Lung microvascular endothelial cell (primary cell): ENCODE data around the gene AQP12B. TPM values are rescaled to one million over a fixed set of nuclear protein-coding genes. Genes with fewer than 3 reads are reported as not detected.
A peak's percentile ranks its signal among the peaks of the same experiment; 100 is the strongest.

Experiments
- DNase-seq, 2 donors: peaks; one replicate each; pipeline versions ENCODE4 v3.0.0 to v3.0.0-alpha.2; 2010; ENCODE audit warnings: low read depth in 2 of 2
- total RNA-seq: library from RNA; depleted of rRNA; stranded (reverse); fragments of >200 nt; gene quantifications from 2 replicates; pipeline ENCODE4 v1.2.1, GENCODE V29; 2014

The AQP12B gene
- total RNA-seq, 1 donor from 2014 or later: not detected

GRCh38 chr2:240648155-240648649 is 34.5 kb downstream of the AQP12B start:
- no peak for DNase-seq

GRCh38 chr2:240647503-240648154 is 35.1 kb downstream of the AQP12B start:
- DNase-seq: no peak

- no peak for DNase-seq
Measured at GRCh38 chr2:240646900-240647502, 35.7 kb downstream of the AQP12B start.

- DNase-seq: peak in 1 of 2 donors; percentile 23
Measured at GRCh38 chr2:240646176-240646899, 36.3 kb downstream of the AQP12B start.

GRCh38 chr2:240645801-240646175 is 36.9 kb downstream of the AQP12B start:
- DNase-seq: no peak

GRCh38 chr2:240645346-240645745 is 37.3 kb downstream of the AQP12B start:
- DNase-seq: no peak

GRCh38 chr2:240644859-240645301 is 37.8 kb downstream of the AQP12B start:
- no peak for DNase-seq

- DNase-seq: no peak
Measured at GRCh38 chr2:240644171-240644651, 38.5 kb downstream of the AQP12B start.

GRCh38 chr2:240643811-240644150 is 38.9 kb downstream of the AQP12B start:
- DNase-seq: no peak

GRCh38 chr2:240643093-240643810 is 39.4 kb downstream of the AQP12B start:
- DNase-seq: no peak

- no peak for DNase-seq
Measured at GRCh38 chr2:240642806-240643092, 39.9 kb downstream of the AQP12B start.

GRCh38 chr2:240642061-240642805 is 40.5 kb downstream of the AQP12B start:
- DNase-seq: no peak

GRCh38 chr2:240640939-240641338 is 41.7 kb downstream of the AQP12B start:
- no peak for DNase-seq

GRCh38 chr2:240639566-240639965 is 43.1 kb downstream of the AQP12B start:
- DNase-seq: no peak

- no peak for DNase-seq
Measured at GRCh38 chr2:240638512-240639160, 44.0 kb downstream of the AQP12B start.

- DNase-seq: no peak
Measured at GRCh38 chr2:240637901-240638345, 44.8 kb downstream of the AQP12B start.

GRCh38 chr2:240637116-240637900 is 45.4 kb downstream of the AQP12B start:
- DNase-seq: no peak

- DNase-seq: no peak
Measured at GRCh38 chr2:240636563-240637115, 46.0 kb downstream of the AQP12B start.

- no peak for DNase-seq
Measured at GRCh38 chr2:240635998-240636547, 46.6 kb downstream of the AQP12B start.
